Measurements from ENCODE around the gene BCAS3. TPM values are rescaled to one million over a fixed set of nuclear protein-coding genes. Genes with fewer than 3 reads are reported as not detected.
"Not testable (repeated sequence)": the region's sequence is repeated elsewhere in the genome, so short reads cannot be mapped to it uniquely, and the experiment has no call there.

BCAS3 gene
- total RNA-seq, 1 experiment from 2014 or later, result 26.3 TPM

DNA sequence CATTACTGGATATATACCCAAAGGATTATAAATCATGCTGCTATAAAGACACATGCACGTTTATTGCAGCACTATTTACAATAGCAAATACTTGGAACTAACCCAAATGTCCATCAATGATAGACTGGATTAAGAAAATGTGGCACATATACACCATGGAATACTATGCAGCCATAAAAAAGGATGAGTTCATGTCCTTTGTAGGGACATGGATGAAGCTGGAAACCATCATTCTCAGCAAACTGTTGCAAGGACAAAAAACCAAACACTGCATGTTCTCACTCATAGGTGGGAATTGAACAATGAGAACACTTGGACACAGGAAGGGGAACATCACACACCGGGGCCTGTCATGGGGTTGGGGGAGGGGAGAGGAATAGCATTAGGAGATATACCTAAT is 137.3 kb downstream of the BCAS3 start:
- H3K9ac ChIP-seq (ENCODE audit: low read length); H3K9me3 ChIP-seq (ENCODE audit: control insufficient read depth in 1 of 2, insufficient read depth in 1 of 2, low read depth in 1 of 2, low read length in 2 of 2); H3K9me2 ChIP-seq (ENCODE audit: insufficient read depth); BruUV-seq (replicated peaks); ATAC-seq; POLR2A ChIA-PET; H2AFZ ChIP-seq (ENCODE audit: low read depth, low read length, poor library complexity, severe bottlenecking); CTCF ChIA-PET; intact Hi-C loops (cut with micrococcal nuclease); DNase-seq (ENCODE audit: low read depth, low spot score); H3K27ac ChIP-seq (ENCODE audit: low read depth, low read length); RAD21 ChIA-PET (ENCODE audit: low non-redundant PET in 1 of 2, low total read pairs in 2 of 2, uncharacterized antibody in 2 of 2, unreplicated experiment in 2 of 2); H3K36me3 ChIP-seq (ENCODE audit: control insufficient read depth in 1 of 2, insufficient read depth in 2 of 2, low read length in 2 of 2); H3K27me3 ChIP-seq (ENCODE audit: insufficient read depth, low read length); H3K4me3 ChIP-seq (replicated peaks in 1 of 2; ENCODE audit: low read depth in 1 of 2, low read length in 2 of 2); H3K79me2 ChIP-seq (ENCODE audit: insufficient read depth, low read length); H4K20me1 ChIP-seq (ENCODE audit: insufficient read depth); H3K4me1 ChIP-seq (ENCODE audit: control insufficient read depth in 1 of 2, insufficient read depth in 2 of 2, low read length in 2 of 2); H3K4me2 ChIP-seq (ENCODE audit: low read length): not testable (repeated sequence)

DNA sequence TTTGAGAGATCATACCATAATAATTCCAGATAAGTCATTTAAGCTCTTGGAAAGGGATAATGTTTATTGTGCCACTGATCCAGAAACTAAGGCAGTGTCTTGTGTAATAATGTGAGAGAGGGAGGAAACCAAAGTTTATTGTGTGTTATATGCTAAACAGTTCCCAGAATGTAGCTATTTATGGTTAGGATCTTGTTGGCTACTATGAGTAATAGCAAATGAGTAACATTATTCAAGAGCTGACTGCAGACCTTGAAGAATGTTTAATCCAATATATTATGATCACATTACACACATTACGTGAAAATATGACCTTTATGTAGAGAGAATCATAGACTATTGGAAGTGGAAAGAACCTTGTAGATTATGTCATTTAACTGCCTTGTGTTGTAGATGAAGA is 139.5 kb downstream of the BCAS3 start:
- ChIA-PET POLR2A (interaction anchor here (0.5 kb wide), 1 partner anchor 75 kb away, joined by 3 read pairs; no protein-coding TSS in a partner anchor), RAD21 (ENCODE audit: low non-redundant PET in 1 of 2, low total read pairs in 2 of 2, uncharacterized antibody in 2 of 2, unreplicated experiment in 2 of 2) (no interaction called here), CTCF (no interaction called here)
- H3K4me2 ChIP-seq (ENCODE audit: low read length), result no peak overlapping the region
- TF ChIP-seq ELF1 (IDR thresholded peaks at IDR 0.05; ENCODE audit: borderline replicate concordance, low read depth), result no peak
- TF ChIP-seq POLR2AphosphoS5 (IDR thresholded peaks at IDR 0.05; ENCODE audit: low read depth, low read length), result no peak
- TF ChIP-seq EGR1 (IDR thresholded peaks at IDR 0.05; ENCODE audit: low read depth), result no peak
- TF ChIP-seq, protein P1, sequence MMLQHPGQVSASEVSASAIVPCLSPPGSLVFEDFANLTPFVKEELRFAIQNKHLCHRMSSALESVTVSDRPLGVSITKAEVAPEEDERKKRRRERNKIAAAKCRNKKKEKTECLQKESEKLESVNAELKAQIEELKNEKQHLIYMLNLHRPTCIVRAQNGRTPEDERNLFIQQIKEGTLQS (IDR thresholded peaks at IDR 0.05), result no peak
- TF ChIP-seq FOSL1 (IDR thresholded peaks at IDR 0.05; ENCODE audit: low read depth), result no peak
- no peak for TF ChIP-seq SP1 (IDR thresholded peaks at IDR 0.05; ENCODE audit: low read depth)
- no peak for TF ChIP-seq TCF7L2 (IDR thresholded peaks at IDR 0.05; ENCODE audit: borderline replicate concordance, extremely low read depth, insufficient read depth, insufficient read length)
- TF ChIP-seq, protein P2, sequence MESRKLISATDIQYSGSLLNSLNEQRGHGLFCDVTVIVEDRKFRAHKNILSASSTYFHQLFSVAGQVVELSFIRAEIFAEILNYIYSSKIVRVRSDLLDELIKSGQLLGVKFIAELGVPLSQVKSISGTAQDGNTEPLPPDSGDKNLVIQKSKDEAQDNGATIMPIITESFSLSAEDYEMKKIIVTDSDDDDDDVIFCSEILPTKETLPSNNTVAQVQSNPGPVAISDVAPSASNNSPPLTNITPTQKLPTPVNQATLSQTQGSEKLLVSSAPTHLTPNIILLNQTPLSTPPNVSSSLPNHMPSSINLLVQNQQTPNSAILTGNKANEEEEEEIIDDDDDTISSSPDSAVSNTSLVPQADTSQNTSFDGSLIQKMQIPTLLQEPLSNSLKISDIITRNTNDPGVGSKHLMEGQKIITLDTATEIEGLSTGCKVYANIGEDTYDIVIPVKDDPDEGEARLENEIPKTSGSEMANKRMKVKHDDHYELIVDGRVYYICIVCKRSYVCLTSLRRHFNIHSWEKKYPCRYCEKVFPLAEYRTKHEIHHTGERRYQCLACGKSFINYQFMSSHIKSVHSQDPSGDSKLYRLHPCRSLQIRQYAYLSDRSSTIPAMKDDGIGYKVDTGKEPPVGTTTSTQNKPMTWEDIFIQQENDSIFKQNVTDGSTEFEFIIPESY (IDR thresholded peaks at IDR 0.05; ENCODE audit: extremely low read depth, insufficient replicate concordance, low read length), result no peak
- TF ChIP-seq, protein P3, sequence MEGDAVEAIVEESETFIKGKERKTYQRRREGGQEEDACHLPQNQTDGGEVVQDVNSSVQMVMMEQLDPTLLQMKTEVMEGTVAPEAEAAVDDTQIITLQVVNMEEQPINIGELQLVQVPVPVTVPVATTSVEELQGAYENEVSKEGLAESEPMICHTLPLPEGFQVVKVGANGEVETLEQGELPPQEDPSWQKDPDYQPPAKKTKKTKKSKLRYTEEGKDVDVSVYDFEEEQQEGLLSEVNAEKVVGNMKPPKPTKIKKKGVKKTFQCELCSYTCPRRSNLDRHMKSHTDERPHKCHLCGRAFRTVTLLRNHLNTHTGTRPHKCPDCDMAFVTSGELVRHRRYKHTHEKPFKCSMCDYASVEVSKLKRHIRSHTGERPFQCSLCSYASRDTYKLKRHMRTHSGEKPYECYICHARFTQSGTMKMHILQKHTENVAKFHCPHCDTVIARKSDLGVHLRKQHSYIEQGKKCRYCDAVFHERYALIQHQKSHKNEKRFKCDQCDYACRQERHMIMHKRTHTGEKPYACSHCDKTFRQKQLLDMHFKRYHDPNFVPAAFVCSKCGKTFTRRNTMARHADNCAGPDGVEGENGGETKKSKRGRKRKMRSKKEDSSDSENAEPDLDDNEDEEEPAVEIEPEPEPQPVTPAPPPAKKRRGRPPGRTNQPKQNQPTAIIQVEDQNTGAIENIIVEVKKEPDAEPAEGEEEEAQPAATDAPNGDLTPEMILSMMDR (IDR thresholded peaks at IDR 0.05 in 2 of 3, conservative IDR thresholded peaks at IDR 0.05 in 1 of 3; ENCODE audit: borderline replicate concordance in 1 of 3, insufficient read depth in 1 of 3, low read depth in 2 of 3, low read length in 2 of 3), result no peak
- no peaks in the 10 kb centered on the region for H3K9me2 ChIP-seq (ENCODE audit: insufficient read depth)
- peaks cover 0 to 6% of the 10 kb centered on the region in 2 experiments; a peak in 1 of 4 replicates for H3K9me3 ChIP-seq (ENCODE audit: control insufficient read depth in 1 of 2, insufficient read depth in 1 of 2, low read depth in 1 of 2, low read length in 2 of 2)
- H2AFZ ChIP-seq (ENCODE audit: low read depth, low read length, poor library complexity, severe bottlenecking), result no peak overlapping the region
- DNase-seq (ENCODE audit: low read depth, low spot score) (no peak), ATAC-seq (no peak)
- no peaks in the 10 kb centered on the region for H4K20me1 ChIP-seq (ENCODE audit: insufficient read depth)
- H3K27me3 ChIP-seq (ENCODE audit: insufficient read depth, low read length), result no peaks in the 10 kb centered on the region
- no peak overlapping the region for H3K9ac ChIP-seq (ENCODE audit: low read length)
- H3K36me3 ChIP-seq (ENCODE audit: control insufficient read depth in 1 of 2, insufficient read depth in 2 of 2, low read length in 2 of 2), result no peaks in the 10 kb centered on the region
- no peak overlapping the region for H3K27ac ChIP-seq (ENCODE audit: low read depth, low read length)
- no peaks in the 10 kb centered on the region for H3K79me2 ChIP-seq (ENCODE audit: insufficient read depth, low read length)
- intact Hi-C loops (cut with micrococcal nuclease), result no loop called here
- BruUV-seq (replicated peaks), result no TSS peak
- no peaks in the 10 kb centered on the region for H3K4me1 ChIP-seq (ENCODE audit: control insufficient read depth in 1 of 2, insufficient read depth in 2 of 2, low read length in 2 of 2)
- H3K4me3 ChIP-seq (replicated peaks in 1 of 2; ENCODE audit: low read depth in 1 of 2, low read length in 2 of 2), result no peak overlapping the region

All from HCT116 (cell line).